Right ventricle myocardium inferior (tissue), 1 donor: ENCODE data around the gene SLFN5. TPM values are rescaled to one million over a fixed set of nuclear protein-coding genes. Genes with fewer than 3 reads are reported as not detected.
"Not testable (repeated sequence)": the region's sequence is repeated elsewhere in the genome, so short reads cannot be mapped to it uniquely, and the experiment has no call there.

Experiments
- ATAC-seq: fragments of 200-7000 bp; cut with Tn5 transposase; one replicate; pipeline ENCODE4 v1.9.1; 2020; ENCODE audit warnings: mild to moderate bottlenecking, moderate library complexity
- DNase-seq: peaks from one replicate; pipeline ENCODE4 v3.0.0; 2021; ENCODE audit errors: missing footprints
- intact Hi-C: fragments of 100-400 bp; cut with DNase I; formaldehyde crosslinking; loops from one replicate; pipeline ENCODE4 v1.11.0; 2022
- total RNA-seq: library from RNA; stranded (reverse); fragmentation: NEBNext Ultra II Directional; extraction: Animal tissue kit (Norgen Biotek cat#: 25700); gene quantifications from one replicate; pipeline ENCODE4 v1.2.1, GENCODE V29; 2021
- donor health status: DM: no; HTN: yes; CAD: no; lungs with severe emphysema.

Gene SLFN5
- total RNA-seq, 1 donor from 2014 or later: 11.2 TPM

DNA sequence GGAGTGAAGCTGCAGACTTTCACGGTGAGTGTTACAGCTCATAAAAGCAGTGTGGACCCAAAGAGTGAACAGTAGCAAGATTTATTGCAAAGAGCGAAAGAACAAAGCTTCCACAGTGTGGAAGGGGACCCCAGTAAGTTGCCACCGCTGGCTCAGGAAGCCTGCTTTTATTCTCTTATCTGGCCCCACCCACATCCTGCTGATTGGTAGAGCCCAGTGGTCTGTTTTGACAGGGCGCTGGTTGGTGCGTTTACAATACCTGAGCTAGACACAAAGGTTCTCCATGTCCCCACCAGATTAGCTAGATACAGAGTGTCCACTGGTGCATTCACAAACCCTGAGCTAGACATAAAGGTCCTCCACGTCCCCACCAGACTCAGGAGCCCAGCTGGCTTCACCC lies 35.6 kb downstream of the SLFN5 start:
- intact Hi-C loops, DNase-seq, ATAC-seq: not testable (repeated sequence)

GRCh38 chr17:35278876-35279275 lies 36.0 kb downstream of the SLFN5 start:
- DNase-seq, ATAC-seq, intact Hi-C loops: not testable (repeated sequence)

- DNase-seq (no peak), ATAC-seq (no peak)
- intact Hi-C loops: no loop called here
These were observed 40.9 kb downstream of the SLFN5 start for GRCh38 chr17:35283767-35284166.

DNA sequence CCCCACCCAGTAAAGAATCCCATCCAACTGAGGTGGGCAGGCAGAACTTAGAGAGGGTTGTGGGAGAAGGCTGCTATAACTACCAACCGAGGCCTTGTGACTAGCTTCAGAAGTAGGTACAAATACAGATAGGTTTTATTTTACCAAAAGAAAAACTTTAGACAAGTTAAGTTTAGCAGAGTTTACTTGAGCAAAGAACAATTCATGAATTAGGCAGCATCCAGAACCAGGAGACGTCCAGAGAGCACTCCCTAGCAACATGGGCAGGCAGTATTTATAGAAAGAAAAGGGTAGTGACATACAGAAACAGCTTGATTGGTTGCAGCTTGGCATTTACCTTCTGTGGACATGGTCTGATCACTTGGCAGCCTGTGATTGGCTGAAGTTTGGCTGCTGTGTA lies 42.1 kb downstream of the SLFN5 start:
- ATAC-seq (no peak), DNase-seq (no peak)
- intact Hi-C loops: no loop called here

GRCh38 chr17:35286120-35286781 lies 43.4 kb downstream of the SLFN5 start:
- no peak for DNase-seq
- intact Hi-C loops: no loop called here
- no peak for ATAC-seq

GRCh38 chr17:35287286-35287811 lies 44.5 kb downstream of the SLFN5 start:
- DNase-seq: no peak
- no peak for ATAC-seq
- intact Hi-C loops: no loop called here

- intact Hi-C loops: no loop called here
These were observed 46.4 kb downstream of the SLFN5 start for GRCh38 chr17:35289222-35289621.

GRCh38 chr17:35291802-35292201 lies 48.9 kb downstream of the SLFN5 start:
- DNase-seq (no peak), ATAC-seq (no peak)
- intact Hi-C loops: no loop called here

More at GRCh38 chr17:35289222-35289621, 46.4 kb downstream of the SLFN5 start:
- DNase-seq (no peak), ATAC-seq (no peak)

DNA sequence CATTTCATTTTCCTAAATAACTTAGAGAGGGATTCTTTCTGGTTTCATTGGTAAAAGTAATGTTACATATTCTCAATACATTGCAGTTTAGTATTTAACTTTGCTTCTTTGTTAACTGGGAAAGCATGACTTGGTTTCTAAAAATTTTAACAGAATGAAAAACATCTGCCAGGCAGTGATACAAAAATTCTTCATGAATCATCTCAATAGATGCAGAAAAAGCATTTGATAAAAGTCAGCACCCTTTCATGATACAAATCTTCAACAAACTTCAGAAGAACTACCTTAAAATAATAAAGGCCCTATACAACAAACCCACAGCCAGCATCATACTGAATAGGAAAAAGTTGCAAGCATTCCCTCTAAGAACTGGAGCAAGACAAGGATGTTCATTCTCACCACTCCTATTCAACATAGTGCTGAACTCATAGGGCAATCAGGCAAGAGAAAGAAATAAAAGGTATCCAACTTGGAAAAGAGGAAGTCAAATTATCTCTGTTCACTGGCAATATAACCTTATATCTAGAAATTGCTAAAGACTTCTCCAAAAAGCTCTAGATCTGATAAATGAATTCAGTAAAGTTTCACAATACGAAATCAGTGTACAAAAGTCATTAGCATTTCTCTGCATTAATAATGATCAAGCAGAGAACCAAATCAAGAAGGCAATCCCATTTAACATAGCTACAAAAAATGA lies 50.4 kb downstream of the SLFN5 start:
- intact Hi-C loops: no loop called here
- no peak for ATAC-seq
- DNase-seq: no peak

DNA sequence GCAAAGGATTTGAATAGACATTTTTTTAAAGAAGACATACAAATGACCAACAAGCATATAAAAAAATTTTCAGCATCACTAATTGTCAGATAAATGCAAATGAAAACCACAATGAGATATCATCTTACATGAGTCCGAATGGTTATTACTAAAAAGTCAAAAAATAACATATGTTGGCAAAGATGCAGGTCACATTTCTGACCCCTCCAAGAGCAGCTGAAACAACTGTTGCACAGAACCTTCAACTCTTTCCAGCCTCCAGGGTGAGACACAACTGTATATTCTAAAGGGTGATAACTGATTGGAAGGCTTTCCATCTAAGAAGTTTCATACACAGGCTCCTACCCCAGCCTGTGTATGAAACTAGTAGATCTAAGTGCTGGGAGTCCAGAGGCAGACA lies 51.9 kb downstream of the SLFN5 start:
- DNase-seq: no peak
- no peak for ATAC-seq
- intact Hi-C loops: no loop called here

DNA sequence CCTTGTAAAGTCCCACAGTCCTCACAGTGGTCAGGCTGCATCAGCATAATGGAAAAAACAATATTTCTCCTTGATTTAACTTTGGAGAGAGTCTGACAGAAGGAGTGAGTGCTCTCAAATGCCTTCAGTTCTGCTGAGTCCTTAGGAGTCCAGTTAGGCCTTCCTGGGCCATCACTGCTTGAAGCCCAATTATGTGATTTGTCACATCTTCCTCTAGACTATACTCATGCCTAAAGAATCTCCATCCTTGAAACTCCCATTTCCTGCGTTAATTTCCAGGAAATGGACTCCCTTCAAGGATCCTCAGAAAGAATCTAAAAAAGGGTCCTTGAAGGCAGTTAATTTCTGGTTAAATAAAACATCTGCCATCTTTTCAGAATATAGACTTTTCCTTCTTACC lies 52.8 kb downstream of the SLFN5 start:
- intact Hi-C loops: no loop called here
- no peak for ATAC-seq
- DNase-seq: no peak

DNA sequence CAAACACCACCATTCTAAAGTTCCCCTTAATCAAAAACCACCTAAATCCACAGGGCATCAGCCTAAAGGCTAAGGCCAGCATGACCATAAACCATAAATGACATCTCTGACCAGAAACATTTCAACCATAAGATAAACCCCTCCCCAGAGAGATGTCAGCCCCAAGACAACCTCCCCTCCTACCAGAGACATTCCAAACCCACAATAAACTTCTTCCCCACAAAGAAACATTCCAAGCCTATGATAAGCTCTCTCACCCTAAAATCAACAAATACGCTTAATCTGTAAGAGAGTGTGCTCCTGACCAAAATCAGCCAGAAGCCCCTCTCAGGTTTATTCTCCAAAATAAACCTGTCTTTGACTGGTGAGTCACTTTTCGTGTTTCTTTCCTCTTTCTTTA lies 54.8 kb downstream of the SLFN5 start:
- DNase-seq (no peak), ATAC-seq (no peak)
- intact Hi-C loops: no loop called here

- ATAC-seq: no peak
- intact Hi-C loops: no loop called here
- no peak for DNase-seq
These were observed 55.8 kb downstream of the SLFN5 start for GRCh38 chr17:35298639-35299038.

- no peak for ATAC-seq
- no peak for DNase-seq
- intact Hi-C loops: no loop called here
These were observed 56.3 kb downstream of the SLFN5 start for GRCh38 chr17:35299135-35299534.

GRCh38 chr17:35309345-35309744 lies 66.5 kb downstream of the SLFN5 start:
- ATAC-seq, DNase-seq, intact Hi-C loops: not testable (repeated sequence)

DNA sequence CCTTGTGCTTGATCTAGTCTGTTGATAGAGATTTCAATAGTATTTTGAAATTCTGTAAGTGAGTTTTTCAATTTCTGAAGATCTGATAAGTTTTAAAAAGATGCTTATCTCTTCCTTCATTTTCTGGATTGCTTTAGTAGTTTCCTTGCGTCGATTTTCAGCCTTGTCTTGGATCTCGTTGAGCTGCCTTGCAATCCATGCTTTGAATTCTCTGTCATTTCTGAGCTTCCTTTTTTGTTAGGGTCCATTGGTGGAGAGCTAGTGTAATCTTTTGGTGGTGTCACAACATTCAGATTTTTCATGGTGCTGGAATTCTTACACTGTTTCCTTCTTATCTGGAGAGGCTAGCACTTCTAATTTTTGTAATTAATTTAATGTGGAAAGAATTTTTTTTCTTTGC lies 69.5 kb downstream of the SLFN5 start:
- intact Hi-C loops: loop anchor here (1.0 to 5.0 kb wide), 6 partner anchors 60 to 435 kb away; partner anchors contain the start of genes SLFN11 and SLFN12
- DNase-seq (no peak), ATAC-seq (no peak)

GRCh38 chr17:35312790-35313711 lies 70.2 kb downstream of the SLFN5 start:
- ATAC-seq (peak; percentile 93), DNase-seq (peak; percentile 74)
- intact Hi-C loops: loop anchor here (1.0 to 5.0 kb wide), 7 partner anchors 33 to 434 kb away; partner anchors contain the start of genes SLFN11 and SLFN12

GRCh38 chr17:35313875-35314409 lies 71.1 kb downstream of the SLFN5 start:
- DNase-seq (peak; percentile 69), ATAC-seq (peak; percentile 26)

More at GRCh38 chr17:35313875-35314409, 71.1 kb downstream of the SLFN5 start:
- intact Hi-C loops: loop anchor here (1.0 to 5.0 kb wide), 6 partner anchors 32 to 433 kb away; partner anchors contain the start of genes SLFN11 and SLFN12
